Ureter (tissue), 1 donor: Measurements from ENCODE around the gene ACSL1. TPM values are rescaled to one million over a fixed set of nuclear protein-coding genes. Genes with fewer than 3 reads are reported as not detected.
"Not testable (repeated sequence)": the region's sequence is repeated elsewhere in the genome, so short reads cannot be mapped to it uniquely, and the experiment has no call there.

Experiments used
- DNase-seq: peaks from one replicate; pipeline ENCODE4 v3.0.0-alpha.2; 2020; ENCODE audit warnings: low spot score
- total RNA-seq: library from RNA; stranded (reverse); gene quantifications from one replicate; pipeline ENCODE4 v1.2.4, GENCODE V29; 2023
- donor health status: DM: yes; HTN: yes; CAD: no.

ACSL1 gene
- total RNA-seq, 1 donor from 2014 or later: 104 TPM

- DNase-seq: no peak
Observed at GRCh38 chr4:184757810-184758209, 68.0 kb downstream of the ACSL1 start.

- no peak for DNase-seq
Observed at GRCh38 chr4:184756399-184756798, 69.4 kb downstream of the ACSL1 start.

- DNase-seq: no peak
Observed at GRCh38 chr4:184755278-184755677, 70.5 kb downstream of the ACSL1 start.

GRCh38 chr4:184752496-184753275, 73.1 kb downstream of the ACSL1 start:
- no peak for DNase-seq

GRCh38 chr4:184751585-184751956, 74.2 kb downstream of the ACSL1 start:
- no peak for DNase-seq

- DNase-seq: no peak
Observed at GRCh38 chr4:184750926-184751584, 74.7 kb downstream of the ACSL1 start.

GRCh38 chr4:184748251-184748652, 77.5 kb downstream of the ACSL1 start:
- peak; percentile 75 for DNase-seq

GRCh38 chr4:184747034-184747830, 78.5 kb downstream of the ACSL1 start:
- no peak for DNase-seq

- DNase-seq: peak; percentile 86
Observed at GRCh38 chr4:184745831-184746795, 79.7 kb downstream of the ACSL1 start.

GRCh38 chr4:184744236-184744635, 81.5 kb downstream of the ACSL1 start:
- peak; percentile 52 for DNase-seq

- no peak for DNase-seq
Observed at GRCh38 chr4:184743650-184744049, 82.1 kb downstream of the ACSL1 start.

GRCh38 chr4:184741651-184742050, 84.1 kb downstream of the ACSL1 start:
- not testable (repeated sequence) for DNase-seq

- DNase-seq: no peak
Observed at GRCh38 chr4:184740980-184741391, 84.8 kb downstream of the ACSL1 start.

GRCh38 chr4:184739575-184739974, 86.2 kb downstream of the ACSL1 start:
- not testable (repeated sequence) for DNase-seq

GRCh38 chr4:184734758-184735157, 91.0 kb downstream of the ACSL1 start:
- no peak for DNase-seq

GRCh38 chr4:184733654-184734524, 91.9 kb downstream of the ACSL1 start, which contains the start of gene CENPU:
TSS of gene CENPU (minus strand) at chr4:184734096. CDS start at chr4:184734062, 34 bp downstream.
- peak; percentile 96 for DNase-seq

- DNase-seq: no peak
Observed at GRCh38 chr4:184732126-184732525, 93.6 kb downstream of the ACSL1 start.

- no peak for DNase-seq
Observed at GRCh38 chr4:184731056-184731455, 94.7 kb downstream of the ACSL1 start.

- no peak for DNase-seq
Observed at GRCh38 chr4:184729946-184730345, 95.8 kb downstream of the ACSL1 start.

GRCh38 chr4:184728858-184729257, 96.9 kb downstream of the ACSL1 start:
- DNase-seq: no peak
